Colonic mucosa (tissue), 4 donors: Measurements from ENCODE around the gene USHBP1. TPM values are rescaled to one million over a fixed set of nuclear protein-coding genes. Genes with fewer than 3 reads are reported as not detected.

ENCODE experiments used
- DNase-seq: peaks from one replicate; pipeline ENCODE4 v3.0.0-alpha.2; 2020
- H3K27ac ChIP-seq: fragments of 200-600 bp; one replicate; pipeline ENCODE4 v1.8.0; 2021
- H3K27me3 ChIP-seq: fragments of 200-600 bp; one replicate; pipeline ENCODE4 v1.8.0; 2021
- H3K36me3 ChIP-seq: fragments of 200-600 bp; one replicate; pipeline ENCODE4 v1.8.0; 2021
- H3K4me1 ChIP-seq: fragments of 200-600 bp; one replicate; pipeline ENCODE4 v1.8.0; 2021; ENCODE audit warnings: mild to moderate bottlenecking
- H3K4me3 ChIP-seq: fragments of 200-600 bp; one replicate; pipeline ENCODE4 v1.8.0; 2021
- H3K9ac ChIP-seq, 2 donors: one replicate each; pipeline ENCODE4 v1.7.0; 2013; ENCODE audit warnings: control low read depth in 2 of 2, low read depth in 2 of 2, low read length in 2 of 2
- H3K9me3 ChIP-seq: fragments of 200-600 bp; one replicate; pipeline ENCODE4 v1.8.0; 2021
- intact Hi-C: fragments of 100-400 bp; cut with DNase I; formaldehyde crosslinking; loops from one replicate; pipeline ENCODE4 v1.14.1; 2022
- total RNA-seq, 2 donors: library from RNA; stranded (reverse); fragmentation: NEBNext Ultra II Directional in 1 of 2; extraction: Animal tissue kit (Norgen Biotek cat#: 25700) in 1 of 2; gene quantifications; one replicate each; pipeline ENCODE4 v1.2.1, GENCODE V29; 2021
- TF ChIP-seq, protein P1 (sequence below): fragments of 200-600 bp; IDR thresholded peaks from one replicate; pipeline ENCODE4 v1.8.0; 2022; ENCODE audit warnings: antibody characterized with exemption, mild to moderate bottlenecking
- donor health status: healthy.
- donor health status: DM: no; HTN: no; CAD: no.
- donor health status: DM: no; HTN: no; CAD: no.

USHBP1 gene
- total RNA-seq, 2 donors from 2014 or later, result 1.1 to 1.3 TPM

- no peak for DNase-seq
- Histone ChIP-seq H3K9me3 (no peaks in the 10 kb centered on the region), H3K36me3 (no peaks in the 10 kb centered on the region), H3K4me3 (peak overlapping the region; percentile 72), H3K9ac (peak overlapping the region in 1 of 2 donors; percentile 94), H3K4me1 (peaks cover 16% of the 10 kb centered on the region), H3K27ac (peak overlapping the region; percentile 93), H3K27me3 (no peaks in the 10 kb centered on the region)
- TF ChIP-seq, protein P1, sequence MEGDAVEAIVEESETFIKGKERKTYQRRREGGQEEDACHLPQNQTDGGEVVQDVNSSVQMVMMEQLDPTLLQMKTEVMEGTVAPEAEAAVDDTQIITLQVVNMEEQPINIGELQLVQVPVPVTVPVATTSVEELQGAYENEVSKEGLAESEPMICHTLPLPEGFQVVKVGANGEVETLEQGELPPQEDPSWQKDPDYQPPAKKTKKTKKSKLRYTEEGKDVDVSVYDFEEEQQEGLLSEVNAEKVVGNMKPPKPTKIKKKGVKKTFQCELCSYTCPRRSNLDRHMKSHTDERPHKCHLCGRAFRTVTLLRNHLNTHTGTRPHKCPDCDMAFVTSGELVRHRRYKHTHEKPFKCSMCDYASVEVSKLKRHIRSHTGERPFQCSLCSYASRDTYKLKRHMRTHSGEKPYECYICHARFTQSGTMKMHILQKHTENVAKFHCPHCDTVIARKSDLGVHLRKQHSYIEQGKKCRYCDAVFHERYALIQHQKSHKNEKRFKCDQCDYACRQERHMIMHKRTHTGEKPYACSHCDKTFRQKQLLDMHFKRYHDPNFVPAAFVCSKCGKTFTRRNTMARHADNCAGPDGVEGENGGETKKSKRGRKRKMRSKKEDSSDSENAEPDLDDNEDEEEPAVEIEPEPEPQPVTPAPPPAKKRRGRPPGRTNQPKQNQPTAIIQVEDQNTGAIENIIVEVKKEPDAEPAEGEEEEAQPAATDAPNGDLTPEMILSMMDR, result no peak
- intact Hi-C loops, result loop anchor here (2.0 kb wide), 1 partner anchor 30 kb away; the partner anchor contains the start of gene ANO8
Observed at GRCh38 chr19:17305216-17305516, 40.6 kb upstream of the USHBP1 start.

- Histone ChIP-seq H3K27ac (peak overlapping the region; percentile 93), H3K36me3 (no peaks in the 10 kb centered on the region), H3K4me3 (peak overlapping the region; percentile 72), H3K4me1 (peaks cover 15% of the 10 kb centered on the region), H3K9me3 (no peaks in the 10 kb centered on the region), H3K9ac (peak overlapping the region in 1 of 2 donors; percentile 59), H3K27me3 (no peaks in the 10 kb centered on the region)
- intact Hi-C loops, result loop anchor here (2.0 kb wide), 1 partner anchor 30 kb away; the partner anchor contains the start of gene ANO8
- DNase-seq, result no peak
- TF ChIP-seq, protein P1, result no peak
Observed at GRCh38 chr19:17304386-17305215, 40.1 kb upstream of the USHBP1 start.

- intact Hi-C loops, result loop anchor here (2.0 kb wide), 1 partner anchor 31 kb away; the partner anchor contains the start of gene ANO8
- no peaks in the 10 kb centered on the region for H3K36me3 ChIP-seq
- H3K9ac ChIP-seq, result no peak overlapping the region
- DNase-seq, result no peak
- no peak overlapping the region for H3K27ac ChIP-seq
- no peaks in the 10 kb centered on the region for H3K27me3 ChIP-seq
- TF ChIP-seq, protein P1, result no peak
- H3K4me3 ChIP-seq, result peak overlapping the region; percentile 63
- no peaks in the 10 kb centered on the region for H3K9me3 ChIP-seq
- peaks cover 15% of the 10 kb centered on the region for H3K4me1 ChIP-seq
Observed at GRCh38 chr19:17303940-17304267, 39.4 kb upstream of the USHBP1 start.

- Histone ChIP-seq H3K9ac (peak within 1 kb of the TSS; percentile 46 to 87), H3K27ac (peak within 1 kb of the TSS; percentile 37), H3K36me3 (no peaks in the 10 kb centered on the region), H3K4me1 (peaks cover 15% of the 10 kb centered on the region), H3K9me3 (no peaks in the 10 kb centered on the region), H3K27me3 (no peaks in the 10 kb centered on the region), H3K4me3 (peak within 1 kb of the TSS; percentile 63)
- DNase-seq, result peak; percentile 96
- TF ChIP-seq, protein P1, result peak; percentile 59
- intact Hi-C loops, result no loop called here
Observed at GRCh38 chr19:17303167-17303939, 38.8 kb upstream of the USHBP1 start, which contains the start of gene ABHD8. ABHD8 (minus strand) TSS chr19:17303425; CDS start chr19:17301616, 1,809 bp downstream.

DNA sequence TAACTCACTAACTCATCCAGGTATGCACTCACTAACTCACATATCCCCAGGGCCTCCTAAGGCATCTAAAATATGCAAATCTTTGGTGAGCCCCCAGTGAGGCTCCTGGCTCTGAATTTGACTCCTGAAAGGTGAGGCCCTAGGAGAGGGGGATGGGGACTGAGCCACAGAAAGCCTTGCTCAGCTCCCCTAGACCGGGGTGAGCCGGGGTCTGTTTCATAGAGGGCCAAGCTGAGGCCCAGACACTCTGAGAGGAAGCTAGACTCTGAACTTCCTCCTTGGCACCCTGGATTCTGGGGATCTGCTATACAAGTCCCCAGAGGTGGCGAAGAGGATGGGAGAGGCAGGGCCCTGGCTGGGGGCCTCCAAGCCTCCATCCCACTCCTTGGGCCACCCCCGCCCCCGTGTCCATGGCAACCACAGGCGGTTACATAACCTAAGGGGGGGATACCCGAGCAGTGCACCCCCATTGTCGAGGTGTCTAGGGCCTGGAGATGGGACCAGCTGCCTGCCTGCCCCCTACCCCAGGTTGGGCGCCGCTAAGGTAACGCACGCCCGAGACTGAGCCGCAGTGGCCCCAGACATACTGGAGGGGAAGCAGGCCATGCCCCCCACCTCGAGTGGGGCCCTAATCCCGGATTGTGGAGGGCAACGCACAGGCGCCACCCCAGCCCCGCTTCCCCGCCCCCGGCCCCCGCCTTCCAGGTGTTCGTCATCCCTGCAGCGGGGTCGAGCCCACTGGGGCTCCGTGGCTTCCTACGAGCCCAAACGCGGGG, 38.0 kb upstream of the USHBP1 start:
- no peaks in the 10 kb centered on the region for H3K27me3 ChIP-seq
- H3K9ac ChIP-seq, result peak overlapping the region; percentile 46 to 87
- TF ChIP-seq, protein P1, result no peak
- peak overlapping the region; percentile 37 for H3K27ac ChIP-seq
- H3K4me1 ChIP-seq, result peaks cover 15% of the 10 kb centered on the region
- no peaks in the 10 kb centered on the region for H3K9me3 ChIP-seq
- no peaks in the 10 kb centered on the region for H3K36me3 ChIP-seq
- DNase-seq, result no peak
- intact Hi-C loops, result no loop called here
- H3K4me3 ChIP-seq, result peak overlapping the region; percentile 63
